Skeletal muscle satellite cell (primary cell): ENCODE measurements around the gene OR2A5.

Experiments used
- H3K27me3 ChIP-seq: 2 replicates; pipeline ENCODE4 v1.7.0; 2013; ENCODE audit warnings: low read length; ENCODE audit not compliant: control insufficient read depth, insufficient read depth
- H3K36me3 ChIP-seq: 2 replicates; pipeline ENCODE4 v1.7.0; 2013; ENCODE audit warnings: mild to moderate bottlenecking, control low read depth, low read length; ENCODE audit not compliant: insufficient read depth
- H3K4me1 ChIP-seq: 2 replicates; pipeline ENCODE4 v1.7.0; 2013; ENCODE audit warnings: low read length; ENCODE audit not compliant: control insufficient read depth, insufficient read depth
- H3K4me2 ChIP-seq: 2 replicates; pipeline ENCODE4 v1.7.0; 2013; ENCODE audit warnings: mild to moderate bottlenecking, low read length
- H3K4me3 ChIP-seq: 2 replicates; pipeline ENCODE4 v1.7.0; 2013; ENCODE audit warnings: low read length
- H3K9ac ChIP-seq: 2 replicates; pipeline ENCODE4 v1.7.0; 2013; ENCODE audit warnings: mild to moderate bottlenecking, low read depth, low read length, moderate library complexity
- H3K9me3 ChIP-seq: replicated peaks from 2 replicates; pipeline ENCODE4 v1.7.0; 2013; ENCODE audit warnings: mild to moderate bottlenecking, control low read depth, low read length

OR2A5 gene

GRCh38 chr7:144020340-144020739 lies 28.4 kb upstream of the OR2A5 start:
- Histone ChIP-seq H3K27me3 (no peaks in the 10 kb centered on the region), H3K4me2 (no peak overlapping the region), H3K4me1 (peaks cover 15% of the 10 kb centered on the region), H3K36me3 (no peaks in the 10 kb centered on the region), H3K9me3 (no peaks in the 10 kb centered on the region), H3K4me3 (no peak overlapping the region), H3K9ac (no peak overlapping the region)

GRCh38 chr7:144022169-144022568 lies 26.6 kb upstream of the OR2A5 start:
- Histone ChIP-seq H3K4me3 (no peak overlapping the region), H3K36me3 (no peaks in the 10 kb centered on the region), H3K9me3 (no peaks in the 10 kb centered on the region), H3K27me3 (no peaks in the 10 kb centered on the region), H3K4me2 (no peak overlapping the region), H3K9ac (no peak overlapping the region), H3K4me1 (peaks cover 15% of the 10 kb centered on the region)

GRCh38 chr7:144023171-144023827 lies 25.4 kb upstream of the OR2A5 start:
- H3K27me3 ChIP-seq = no peaks in the 10 kb centered on the region
- no peaks in the 10 kb centered on the region for H3K9me3 ChIP-seq
- H3K4me1 ChIP-seq = peaks cover 22% of the 10 kb centered on the region
- H3K4me3 ChIP-seq = no peak overlapping the region
- H3K9ac ChIP-seq = no peak overlapping the region
- H3K36me3 ChIP-seq = no peaks in the 10 kb centered on the region
- no peak overlapping the region for H3K4me2 ChIP-seq

- H3K36me3 ChIP-seq = no peaks in the 10 kb centered on the region
These were observed 24.5 kb upstream of the OR2A5 start for GRCh38 chr7:144024213-144024612.

GRCh38 chr7:144026203-144026883 lies 22.4 kb upstream of the OR2A5 start:
- Histone ChIP-seq H3K4me2 (no peak overlapping the region), H3K36me3 (no peaks in the 10 kb centered on the region), H3K9me3 (no peaks in the 10 kb centered on the region), H3K4me3 (no peak overlapping the region), H3K4me1 (peaks cover 10% of the 10 kb centered on the region), H3K27me3 (no peaks in the 10 kb centered on the region), H3K9ac (no peak overlapping the region)

More at GRCh38 chr7:144024213-144024612, 24.5 kb upstream of the OR2A5 start:
- no peak overlapping the region for H3K4me3 ChIP-seq
- no peak overlapping the region for H3K9ac ChIP-seq
- no peak overlapping the region for H3K4me2 ChIP-seq
- H3K4me1 ChIP-seq = peaks cover 19% of the 10 kb centered on the region
- no peaks in the 10 kb centered on the region for H3K27me3 ChIP-seq
- no peaks in the 10 kb centered on the region for H3K9me3 ChIP-seq

GRCh38 chr7:144027070-144027469 lies 21.7 kb upstream of the OR2A5 start:
- no peaks in the 10 kb centered on the region for H3K36me3 ChIP-seq

GRCh38 chr7:144027974-144028373 lies 20.8 kb upstream of the OR2A5 start:
- Histone ChIP-seq H3K27me3 (no peaks in the 10 kb centered on the region), H3K4me3 (no peak overlapping the region), H3K4me2 (no peak overlapping the region), H3K9ac (no peak overlapping the region), H3K4me1 (peaks cover 10% of the 10 kb centered on the region), H3K36me3 (no peaks in the 10 kb centered on the region), H3K9me3 (no peaks in the 10 kb centered on the region)

More at GRCh38 chr7:144027070-144027469, 21.7 kb upstream of the OR2A5 start:
- no peak overlapping the region for H3K9ac ChIP-seq
- H3K4me3 ChIP-seq = no peak overlapping the region
- H3K9me3 ChIP-seq = no peaks in the 10 kb centered on the region
- peaks cover 10% of the 10 kb centered on the region for H3K4me1 ChIP-seq
- H3K4me2 ChIP-seq = no peak overlapping the region
- no peaks in the 10 kb centered on the region for H3K27me3 ChIP-seq

GRCh38 chr7:144028547-144028946 lies 20.2 kb upstream of the OR2A5 start:
- no peaks in the 10 kb centered on the region for H3K9me3 ChIP-seq
- no peak overlapping the region for H3K4me2 ChIP-seq
- no peaks in the 10 kb centered on the region for H3K27me3 ChIP-seq
- H3K4me3 ChIP-seq = no peak overlapping the region
- no peaks in the 10 kb centered on the region for H3K36me3 ChIP-seq
- H3K4me1 ChIP-seq = peaks cover 10% of the 10 kb centered on the region
- no peak overlapping the region for H3K9ac ChIP-seq

GRCh38 chr7:144032516-144032915 lies 16.2 kb upstream of the OR2A5 start:
- H3K36me3 ChIP-seq = no peaks in the 10 kb centered on the region
- no peak overlapping the region for H3K9ac ChIP-seq
- no peaks in the 10 kb centered on the region for H3K9me3 ChIP-seq
- H3K27me3 ChIP-seq = no peaks in the 10 kb centered on the region
- H3K4me3 ChIP-seq = no peak overlapping the region
- H3K4me1 ChIP-seq = peaks cover 10% of the 10 kb centered on the region
- no peak overlapping the region for H3K4me2 ChIP-seq

GRCh38 chr7:144032985-144033709 lies 15.6 kb upstream of the OR2A5 start:
- no peak overlapping the region for H3K9ac ChIP-seq
- H3K36me3 ChIP-seq = no peaks in the 10 kb centered on the region
- H3K4me2 ChIP-seq = no peak overlapping the region
- H3K4me3 ChIP-seq = no peak overlapping the region
- peaks cover 4% of the 10 kb centered on the region for H3K4me1 ChIP-seq
- no peaks in the 10 kb centered on the region for H3K27me3 ChIP-seq
- H3K9me3 ChIP-seq = no peaks in the 10 kb centered on the region

GRCh38 chr7:144035385-144035784 lies 13.4 kb upstream of the OR2A5 start:
- Histone ChIP-seq H3K36me3 (no peaks in the 10 kb centered on the region), H3K4me2 (no peak overlapping the region), H3K9me3 (no peaks in the 10 kb centered on the region), H3K4me1 (no peaks in the 10 kb centered on the region), H3K4me3 (no peak overlapping the region), H3K27me3 (no peaks in the 10 kb centered on the region), H3K9ac (no peak overlapping the region)
